Activated CD8-positive, alpha-beta T cell treated with anti-CD3 and anti-CD28 coated beads, Interleukin-2, amount 10 ng/mL, durations not matched to agents 7 days and 5 days (primary cell): ENCODE measurements around the gene NOTCH4. TPM values are rescaled to one million over a fixed set of nuclear protein-coding genes. Genes with fewer than 3 reads are reported as not detected.
"Not testable (repeated sequence)": the region's sequence is repeated elsewhere in the genome, so short reads cannot be mapped to it uniquely, and the experiment has no call there.

Source experiments
- ATAC-seq: fragments of 150-1000 bp; cut with Tn5 transposase; one replicate; pipeline ENCODE4 v1.10.0; 2021; ENCODE audit warnings: moderate library complexity
- CTCF ChIA-PET: fragments of 350-600 bp; sonication (Branson Sonifier 250); formaldehyde crosslinking; loops from one replicate; lab custom pipeline; 2021; ENCODE audit warnings: antibody characterized with exemption; lab: Charles Lee
- POLR2A ChIA-PET: fragments of 350-600 bp; sonication (Branson Sonifier 250); formaldehyde crosslinking; loops from one replicate; lab custom pipeline; 2021; ENCODE audit warnings: antibody characterized with exemption; lab: Charles Lee
- DNase-seq: peaks from one replicate; pipeline ENCODE4 v3.0.0-alpha.2; 2020
- H3K27ac Mint-ChIP-seq: one replicate; pipeline ENCODE4 v1.8.0; 2021; ENCODE audit warnings: mild to moderate bottlenecking, mixed read lengths
- H3K27me3 Mint-ChIP-seq: one replicate; pipeline ENCODE4 v1.8.0; 2021; ENCODE audit warnings: low read depth, mixed read lengths
- H3K36me3 Mint-ChIP-seq: one replicate; pipeline ENCODE4 v1.8.0; 2021; ENCODE audit warnings: low read depth, mixed read lengths
- H3K4me1 Mint-ChIP-seq: one replicate; pipeline ENCODE4 v1.8.0; 2021; ENCODE audit warnings: low read depth, mixed read lengths
- H3K4me3 Mint-ChIP-seq: one replicate; pipeline ENCODE4 v1.8.0; 2021; ENCODE audit warnings: mild to moderate bottlenecking, mixed read lengths
- H3K9me3 Mint-ChIP-seq: one replicate; pipeline ENCODE4 v1.8.0; 2022; ENCODE audit warnings: mixed read lengths; ENCODE audit not compliant: insufficient read depth
- total RNA-seq, 2 experiments: library from RNA; stranded (reverse); gene quantifications; one replicate each; pipeline ENCODE4 v1.2.3, GENCODE V29; 2021

NOTCH4 gene
- total RNA-seq, 2 experiments from 2014 or later = 0.44 to 0.55 TPM

DNA sequence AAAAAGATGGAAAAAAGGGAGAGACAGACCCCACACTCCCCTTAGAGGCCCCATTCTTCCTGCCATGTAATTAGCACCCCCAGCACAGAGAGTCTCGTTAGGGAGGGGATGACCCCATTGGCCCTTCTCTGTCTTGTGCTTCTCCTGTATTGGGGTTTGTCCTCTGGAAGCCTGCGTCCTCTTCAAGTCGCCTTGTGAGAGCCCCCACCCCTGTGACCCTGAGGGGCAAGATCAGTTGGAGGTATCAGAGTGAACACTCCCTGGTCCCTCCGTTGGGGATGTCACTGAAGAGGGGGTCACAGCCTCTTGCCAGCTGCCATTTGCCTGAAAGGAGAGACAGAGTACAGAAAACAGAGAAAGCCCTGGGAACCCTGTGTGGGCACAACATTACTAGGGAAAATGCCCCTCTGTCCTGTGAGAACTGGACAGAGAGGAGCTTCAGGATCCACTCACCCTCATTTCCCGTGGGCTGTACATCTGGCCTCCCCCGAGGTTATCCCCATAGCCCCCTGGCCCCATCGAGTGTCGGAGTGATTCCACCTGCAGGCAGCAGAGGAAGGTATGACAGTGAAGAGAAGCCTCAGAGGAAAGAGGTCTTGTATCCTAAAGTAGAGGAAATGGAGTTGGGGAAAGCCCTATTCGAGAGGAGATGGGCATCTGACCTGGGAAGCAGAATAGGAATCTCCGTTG, 37.6 kb downstream of the NOTCH4 start:
- CTCF ChIA-PET, POLR2A ChIA-PET, DNase-seq: not testable (repeated sequence)

DNA sequence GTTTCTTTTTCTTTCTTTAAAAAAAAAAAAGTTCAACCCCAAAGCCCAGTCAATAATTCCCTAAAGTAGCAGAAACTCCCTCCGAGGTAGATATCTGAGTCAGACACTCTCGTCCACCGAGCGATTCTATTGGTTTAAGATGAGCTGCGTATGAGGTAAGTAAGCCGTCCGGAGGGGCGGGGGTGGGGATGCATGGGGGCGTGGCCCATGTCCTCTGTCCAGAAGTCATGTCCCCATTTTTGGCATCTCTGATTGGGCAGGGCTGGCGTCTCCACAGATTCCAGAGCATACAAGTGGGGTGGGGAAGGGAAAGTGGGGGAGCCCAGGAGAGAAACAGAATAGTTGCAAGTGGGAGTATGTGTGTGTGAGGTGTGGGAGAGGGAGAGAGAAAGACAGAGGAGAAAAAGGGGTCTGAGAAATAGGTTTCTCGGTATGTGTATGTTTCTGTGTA, 38.2 kb downstream of the NOTCH4 start:
- H3K27me3 Mint-ChIP-seq, POLR2A ChIA-PET, DNase-seq, ATAC-seq, H3K9me3 Mint-ChIP-seq, H3K4me3 Mint-ChIP-seq, CTCF ChIA-PET: not testable (repeated sequence)
- Mint-ChIP-seq H3K4me1 (peaks cover 43% of the 10 kb centered on the region), H3K27ac (peak overlapping the region; percentile 83), H3K36me3 (peaks cover 67% of the 10 kb centered on the region)

More for the DNA sequence above, 37.6 kb downstream of the NOTCH4 start:
- not testable (repeated sequence) for H3K9me3 Mint-ChIP-seq, ATAC-seq, H3K27me3 Mint-ChIP-seq
- Mint-ChIP-seq H3K4me3 (peak overlapping the region; percentile 3), H3K4me1 (peaks cover 41% of the 10 kb centered on the region), H3K36me3 (peaks cover 69% of the 10 kb centered on the region), H3K27ac (peak overlapping the region; percentile 83)

DNA sequence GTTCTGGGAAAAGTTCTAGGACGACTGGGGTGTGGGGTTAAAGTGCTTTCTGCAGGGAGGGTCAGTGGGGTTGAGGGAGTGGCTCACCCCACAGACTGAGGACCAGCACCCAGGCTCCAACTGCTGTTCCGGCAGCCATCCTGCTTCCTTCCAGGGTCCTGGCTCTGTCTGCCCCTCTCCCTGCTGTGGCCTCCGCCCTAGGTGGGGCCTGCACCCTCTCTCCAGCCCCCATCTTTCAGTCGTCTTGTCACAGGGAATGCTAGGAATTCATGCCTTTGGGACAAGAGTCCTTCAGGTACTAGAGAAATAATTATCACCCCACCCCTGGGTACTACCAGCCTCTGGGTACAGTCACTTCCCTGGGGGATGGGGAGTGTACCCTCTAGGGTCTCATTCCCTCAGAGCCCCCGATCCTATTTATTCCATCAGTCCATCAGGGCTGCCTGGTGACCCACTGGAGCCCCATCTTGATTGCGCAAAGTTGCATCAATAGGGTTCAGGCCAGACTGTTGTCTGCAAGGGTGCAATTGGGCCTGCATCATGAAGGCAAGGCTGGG, 39.7 kb downstream of the NOTCH4 start, which contains the start of gene AGER:
AGER (minus strand) TSS at position 170 of the 557 bp plus-strand sequence; CDS start at position 139, 31 bp downstream.
- H3K36me3 Mint-ChIP-seq = peaks cover 69% of the 10 kb centered on the region
- peaks cover 55% of the 10 kb centered on the region for H3K4me1 Mint-ChIP-seq
- H3K9me3 Mint-ChIP-seq = no peaks in the 10 kb centered on the region
- DNase-seq (no peak), ATAC-seq (no peak)
- H3K27me3 Mint-ChIP-seq = no peaks in the 10 kb centered on the region
- ChIA-PET CTCF (no interaction called here), POLR2A (interaction anchor here (2.5 kb wide), 1 partner anchor 8 kb away, joined by 6 read pairs; the partner anchor contains the start of gene GPSM3)
- H3K27ac Mint-ChIP-seq = peak within 1 kb of the TSS; percentile 9
- no peak within 1 kb of the TSS for H3K4me3 Mint-ChIP-seq

DNA sequence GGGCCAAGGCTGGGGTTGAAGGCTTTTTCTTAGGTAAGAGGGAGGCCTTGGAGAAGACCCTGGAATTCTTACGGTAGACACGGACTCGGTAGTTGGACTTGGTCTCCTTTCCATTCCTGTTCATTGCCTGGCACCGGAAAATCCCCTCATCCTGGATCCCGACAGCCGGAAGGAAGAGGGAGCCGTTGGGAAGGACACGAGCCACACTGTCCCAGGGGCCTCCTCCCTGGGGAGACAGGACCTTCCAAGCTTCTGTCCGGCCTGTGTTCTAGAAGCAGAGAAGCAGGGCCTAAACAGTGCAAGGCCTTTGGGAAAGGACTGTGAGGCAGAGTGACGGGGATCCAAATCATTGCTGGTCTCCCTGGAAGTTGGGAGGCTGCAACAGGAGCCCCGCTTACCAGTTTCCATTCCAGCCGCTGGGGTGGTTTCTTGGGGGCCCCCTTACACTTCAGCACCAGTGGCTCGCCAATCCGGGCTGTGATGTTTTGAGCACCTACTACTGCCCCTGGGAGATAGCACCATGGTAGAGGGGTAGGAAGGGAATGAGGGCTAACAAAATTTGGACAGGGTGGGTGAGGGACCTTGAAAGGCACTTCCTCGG, 40.3 kb downstream of the NOTCH4 start:
- DNase-seq (no peak), ATAC-seq (no peak)
- H3K27me3 Mint-ChIP-seq = no peaks in the 10 kb centered on the region
- H3K9me3 Mint-ChIP-seq = no peaks in the 10 kb centered on the region
- H3K27ac Mint-ChIP-seq = no peak overlapping the region
- H3K36me3 Mint-ChIP-seq = peaks cover 68% of the 10 kb centered on the region
- no peak overlapping the region for H3K4me3 Mint-ChIP-seq
- peaks cover 55% of the 10 kb centered on the region for H3K4me1 Mint-ChIP-seq
- POLR2A ChIA-PET = interaction anchor here (2.5 kb wide), 1 partner anchor 9 kb away, joined by 6 read pairs; the partner anchor contains the start of gene GPSM3
- CTCF ChIA-PET = no interaction called here

DNA sequence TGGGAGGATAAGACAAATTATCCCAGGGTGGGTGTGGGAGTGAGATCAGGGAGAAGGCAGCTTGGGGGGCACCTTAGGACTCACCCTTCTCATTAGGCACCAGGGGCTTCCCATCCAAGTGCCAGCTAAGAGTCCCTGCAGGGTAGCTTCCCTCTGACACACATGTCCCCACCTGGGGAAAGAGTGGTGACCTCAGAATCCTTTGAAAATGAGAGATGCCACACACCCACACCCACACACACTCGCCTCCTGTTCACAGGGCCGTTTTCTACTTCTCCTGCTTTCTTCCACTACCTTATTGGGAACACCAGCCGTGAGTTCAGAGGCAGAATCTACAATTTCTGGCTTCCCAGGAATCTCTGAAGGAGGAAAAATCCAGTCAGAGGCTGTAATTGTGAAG, 40.8 kb downstream of the NOTCH4 start:
- ChIA-PET POLR2A (interaction anchor here (1.1 to 2.5 kb wide), 2 partner anchors 8 to 9 kb away, joined by 4 to 6 read pairs; partner anchors contain the start of gene GPSM3), CTCF (interaction anchor here (0.9 to 1.1 kb wide), 2 partner anchors 9 to 13 kb away, joined by 3 read pairs; partner anchors contain the start of gene GPSM3)
- no peak overlapping the region for H3K4me3 Mint-ChIP-seq
- H3K27ac Mint-ChIP-seq = no peak overlapping the region
- H3K27me3 Mint-ChIP-seq = no peaks in the 10 kb centered on the region
- peaks cover 63% of the 10 kb centered on the region for H3K36me3 Mint-ChIP-seq
- H3K4me1 Mint-ChIP-seq = peaks cover 50% of the 10 kb centered on the region
- H3K9me3 Mint-ChIP-seq = no peaks in the 10 kb centered on the region
- DNase-seq = no peak
- ATAC-seq = no peak

DNA sequence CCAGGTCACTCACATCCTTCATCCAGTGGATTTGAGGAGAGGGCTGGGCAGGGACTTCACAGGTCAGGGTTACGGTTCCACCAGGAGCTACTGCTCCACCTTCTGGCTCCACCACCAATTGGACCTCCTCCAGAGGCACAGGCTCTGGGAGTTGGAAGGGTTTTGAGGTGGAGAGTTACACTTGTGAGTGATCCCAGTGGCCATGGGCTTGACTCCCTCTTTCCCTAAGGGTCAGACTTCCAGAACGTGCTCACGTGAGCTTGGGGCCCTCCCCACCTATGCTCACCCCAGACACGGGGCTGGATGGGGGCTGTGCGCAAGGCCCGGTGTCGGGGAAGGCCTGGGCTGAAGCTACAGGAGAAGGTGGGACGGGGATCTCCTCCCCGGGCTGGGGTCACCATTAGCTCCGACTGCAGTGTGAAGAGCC, 41.3 kb downstream of the NOTCH4 start:
- ChIA-PET CTCF (interaction anchor here (0.9 to 1.1 kb wide), 2 partner anchors 9 to 13 kb away, joined by 3 read pairs; partner anchors contain the start of gene GPSM3), POLR2A (interaction anchor here (0.7 to 2.5 kb wide), 3 partner anchors 8 to 686 kb away, joined by 3 to 6 read pairs (median 4); partner anchors contain the start of gene GPSM3)
- H3K4me3 Mint-ChIP-seq = no peak overlapping the region
- no peaks in the 10 kb centered on the region for H3K9me3 Mint-ChIP-seq
- ATAC-seq (no peak), DNase-seq (no peak)
- H3K27ac Mint-ChIP-seq = peak overlapping the region; percentile 20
- H3K4me1 Mint-ChIP-seq = peaks cover 47% of the 10 kb centered on the region
- no peaks in the 10 kb centered on the region for H3K27me3 Mint-ChIP-seq
- peaks cover 58% of the 10 kb centered on the region for H3K36me3 Mint-ChIP-seq

DNA sequence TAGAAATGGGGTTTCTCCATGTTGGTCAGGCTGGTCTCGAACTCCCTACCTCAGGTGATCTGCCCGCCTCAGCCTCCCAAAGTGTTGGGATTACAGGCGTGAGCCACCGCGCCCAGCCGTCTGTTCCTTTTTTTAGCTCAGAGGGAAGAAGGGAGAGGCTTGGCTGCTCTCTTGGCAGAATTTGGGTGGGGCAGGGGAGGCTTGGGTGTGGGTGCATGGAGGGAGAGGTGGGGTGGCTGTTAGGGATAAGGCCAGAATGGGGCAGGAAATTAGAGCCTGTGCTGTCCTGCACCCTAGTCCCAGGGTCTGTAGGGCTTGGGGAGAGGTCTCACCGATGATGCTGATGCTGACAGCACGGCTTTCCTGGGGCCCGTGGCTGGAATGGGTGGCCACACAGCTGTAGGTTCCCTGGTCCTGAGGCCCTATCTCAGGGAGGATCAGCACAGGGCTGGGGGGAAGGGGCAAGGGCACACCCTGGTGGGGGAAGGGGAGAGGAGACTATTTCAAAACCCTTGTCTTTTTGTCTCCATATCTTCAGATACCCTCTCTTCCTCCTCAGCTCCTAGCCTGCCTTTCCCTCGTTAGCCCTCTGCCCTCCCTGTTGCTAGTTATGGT, 41.8 kb downstream of the NOTCH4 start:
- Mint-ChIP-seq H3K27ac (peak overlapping the region; percentile 15), H3K4me1 (peaks cover 47% of the 10 kb centered on the region), H3K27me3 (no peaks in the 10 kb centered on the region), H3K36me3 (peaks cover 53% of the 10 kb centered on the region), H3K4me3 (no peak overlapping the region), H3K9me3 (no peaks in the 10 kb centered on the region)
- ChIA-PET CTCF (interaction anchor here (0.9 to 1.1 kb wide), 2 partner anchors 10 to 14 kb away, joined by 3 read pairs; partner anchors contain the start of gene GPSM3), POLR2A (interaction anchor here (0.7 to 2.5 kb wide), 3 partner anchors 9 to 686 kb away, joined by 3 to 6 read pairs (median 4); partner anchors contain the start of gene GPSM3)
- ATAC-seq = no peak
- no peak for DNase-seq

DNA sequence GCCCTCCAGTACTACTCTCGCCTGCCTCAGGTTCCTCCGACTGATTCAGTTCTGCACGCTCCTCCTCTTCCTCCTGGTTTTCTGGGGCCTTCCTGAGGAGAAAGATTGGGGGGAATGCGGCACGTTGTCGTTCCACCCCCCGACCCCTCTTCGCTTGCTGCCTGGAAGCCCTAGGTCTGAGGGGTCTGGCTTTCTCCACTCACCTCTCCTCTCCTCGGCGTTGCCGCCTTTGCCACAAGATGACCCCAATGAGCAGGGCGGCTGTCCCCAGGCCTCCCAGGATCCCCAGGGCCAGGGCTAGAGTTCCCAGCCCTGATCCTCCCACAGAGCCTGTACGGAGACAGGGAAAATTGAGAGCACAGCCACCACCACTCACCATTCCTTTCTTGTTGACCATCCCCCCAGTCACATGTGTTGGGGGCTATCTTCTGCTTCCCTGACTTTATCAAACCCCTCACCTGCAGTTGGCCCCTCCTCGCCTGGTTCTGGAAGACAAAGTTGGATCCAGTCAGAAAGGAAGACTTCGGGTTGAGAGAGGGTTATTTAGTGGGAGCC, 42.6 kb downstream of the NOTCH4 start:
- no peak for DNase-seq
- POLR2A ChIA-PET = no interaction called here
- no peak for ATAC-seq
- no peaks in the 10 kb centered on the region for H3K9me3 Mint-ChIP-seq
- peaks cover 45% of the 10 kb centered on the region for H3K36me3 Mint-ChIP-seq
- CTCF ChIA-PET = no interaction called here
- H3K4me3 Mint-ChIP-seq = no peak overlapping the region
- H3K27me3 Mint-ChIP-seq = no peaks in the 10 kb centered on the region
- peaks cover 47% of the 10 kb centered on the region for H3K4me1 Mint-ChIP-seq
- peak overlapping the region; percentile 60 for H3K27ac Mint-ChIP-seq

DNA sequence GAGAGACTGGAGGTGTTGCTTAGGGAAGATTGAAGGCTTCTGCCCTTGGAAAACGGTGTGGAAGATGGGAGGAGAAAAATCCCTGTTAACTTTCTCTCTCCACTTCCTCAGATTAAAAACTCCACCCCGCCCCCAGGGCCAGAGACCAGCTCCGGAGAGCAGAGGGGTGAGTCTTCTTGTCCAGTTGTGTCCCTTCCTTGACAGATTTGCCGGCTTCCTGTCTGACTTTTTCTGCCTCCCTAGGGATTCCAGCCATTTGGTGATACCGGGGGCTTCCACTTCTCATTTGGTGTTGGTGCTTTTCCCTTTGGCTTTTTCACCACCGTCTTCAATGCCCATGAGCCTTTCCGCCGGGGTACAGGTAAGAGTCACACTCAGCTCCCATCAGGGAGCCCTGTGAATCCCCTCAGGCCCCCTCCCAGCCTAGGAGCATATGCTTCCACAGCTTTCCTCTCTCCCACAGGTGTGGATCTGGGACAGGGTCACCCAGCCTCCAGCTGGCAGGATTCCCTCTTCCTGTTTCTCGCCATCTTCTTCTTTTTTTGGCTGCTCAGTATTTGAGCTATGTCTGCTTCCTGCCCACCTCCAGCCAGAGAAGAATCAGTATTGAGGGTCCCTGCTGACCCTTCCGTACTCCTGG, 44.0 kb downstream of the NOTCH4 start:
- ChIA-PET POLR2A (interaction anchor here (2.5 kb wide), 1 partner anchor 10 kb away, joined by 45 read pairs; the partner anchor contains the start of genes GPSM3 and PBX2), CTCF (interaction anchor here (0.8 to 2.0 kb wide), 7 partner anchors 9 to 62 kb away, joined by 3 to 15 read pairs (median 3); partner anchors contain the start of genes GPSM3 and PBX2)
- Mint-ChIP-seq H3K36me3 (peaks cover 37% of the 10 kb centered on the region), H3K9me3 (no peaks in the 10 kb centered on the region), H3K27ac (no peak overlapping the region), H3K4me3 (peak overlapping the region; percentile 42), H3K27me3 (no peaks in the 10 kb centered on the region), H3K4me1 (peaks cover 47% of the 10 kb centered on the region)
- DNase-seq = no peak
- ATAC-seq = no peak

DNA sequence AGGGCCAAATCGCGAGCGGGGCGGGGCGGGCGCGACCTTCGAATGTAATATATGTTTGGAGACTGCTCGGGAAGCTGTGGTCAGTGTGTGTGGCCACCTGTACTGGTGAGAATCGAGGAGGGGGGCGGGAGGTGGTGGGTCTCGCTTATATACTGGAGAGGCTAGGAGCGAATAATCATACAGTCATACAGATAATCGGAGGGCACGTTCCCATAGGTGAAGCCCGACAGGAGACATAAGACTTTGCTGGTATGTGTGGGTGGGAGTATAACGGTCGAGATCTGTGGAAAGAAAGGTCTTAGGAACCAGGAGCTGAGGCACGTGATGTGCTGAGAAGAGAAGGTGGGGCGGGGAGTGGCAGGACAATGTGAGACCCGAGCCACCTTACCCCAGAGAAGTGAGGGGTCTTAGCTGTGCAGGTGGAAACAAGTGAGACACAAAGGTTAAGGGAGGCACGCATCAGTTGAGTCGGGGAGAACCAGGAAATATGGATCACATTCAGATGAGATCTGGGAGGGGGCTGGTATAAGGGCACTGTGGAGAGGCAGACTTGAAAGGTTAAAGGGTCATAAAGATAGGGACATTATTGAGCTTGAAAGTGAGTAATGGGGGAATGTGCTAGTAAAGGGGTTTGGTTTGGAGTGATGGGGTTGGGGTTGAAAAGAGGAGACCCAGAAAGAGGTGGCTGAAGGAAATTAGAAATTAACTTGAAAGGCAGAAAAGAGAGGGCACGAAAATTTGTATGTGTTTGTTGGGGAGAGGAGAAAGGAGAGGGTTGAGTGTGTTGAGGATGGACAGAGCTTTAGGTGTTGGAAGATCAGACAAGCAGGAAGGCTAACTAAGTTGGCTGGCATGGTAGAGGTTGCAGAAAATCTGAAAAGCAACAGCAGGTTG, 45.1 kb downstream of the NOTCH4 start:
- ChIA-PET CTCF (interaction anchor here (0.8 to 2.0 kb wide), 6 partner anchors 11 to 61 kb away, joined by 3 to 15 read pairs (median 4); partner anchors contain the start of genes GPSM3 and PBX2), POLR2A (interaction anchor here (0.6 to 2.5 kb wide), 3 partner anchors 11 to 715 kb away, joined by 3 to 45 read pairs (median 3); partner anchors contain the start of genes GPSM3 and PBX2)
- Mint-ChIP-seq H3K9me3 (no peaks in the 10 kb centered on the region), H3K4me3 (peak overlapping the region; percentile 90), H3K27ac (peak overlapping the region; percentile 92), H3K27me3 (no peaks in the 10 kb centered on the region), H3K4me1 (peaks cover 57% of the 10 kb centered on the region), H3K36me3 (peaks cover 33% of the 10 kb centered on the region)
- ATAC-seq (no peak), DNase-seq (no peak)
